Fibroblast of lung (primary cell): ENCODE results near the gene ELOVL1. TPM values are rescaled to one million over a fixed set of nuclear protein-coding genes. Genes with fewer than 3 reads are reported as not detected.
A peak's percentile ranks its signal among the peaks of the same experiment; 100 is the strongest.

Experiments
- DNase-seq, 2 donors: peaks; one replicate each; pipeline versions ENCODE4 v3.0.0 to v3.0.0-alpha.2; 2010; ENCODE audit warnings: low read depth in 2 of 2
- H2AFZ ChIP-seq: 2 replicates; pipeline ENCODE4 v1.5.1; 2012; ENCODE audit warnings: low read length, control low read depth, inconsistent platforms
- H3K27ac ChIP-seq: 2 replicates; pipeline ENCODE4 v1.5.1; 2011; ENCODE audit warnings: low read length, control low read depth; ENCODE audit not compliant: insufficient read depth
- H3K27me3 ChIP-seq: 2 replicates; pipeline ENCODE4 v1.5.1; 2011; ENCODE audit warnings: mild to moderate bottlenecking, low read length; ENCODE audit not compliant: control insufficient read depth, insufficient read depth
- H3K36me3 ChIP-seq: 2 replicates; pipeline ENCODE4 v1.5.1; 2011; ENCODE audit warnings: low read length; ENCODE audit not compliant: control insufficient read depth, insufficient read depth
- H3K4me1 ChIP-seq: 2 replicates; pipeline ENCODE4 v1.5.1; 2011; ENCODE audit warnings: low read length; ENCODE audit not compliant: control insufficient read depth, insufficient read depth; ENCODE audit errors: extremely low read depth
- H3K4me2 ChIP-seq: 2 replicates; pipeline ENCODE4 v1.5.1; 2011; ENCODE audit warnings: low read length, control low read depth; ENCODE audit not compliant: insufficient read depth; ENCODE audit errors: extremely low read depth
- H3K4me3 ChIP-seq, 4 experiments: fragments of 200-600 bp in 1 of 4; sonication (generic) in 1 of 4; replicated peaks in 1 of 4; 2 replicates each; pipeline ENCODE4 v1.5.1; 2011 to 2016; ENCODE audit warnings: low read length in 4 of 4, low read depth in 3 of 4, mild to moderate bottlenecking in 3 of 4, control low read depth in 2 of 4, inconsistent platforms in 1 of 4, mixed read lengths in 1 of 4; ENCODE audit not compliant: insufficient read depth in 1 of 4; ENCODE audit errors: control extremely low read depth in 1 of 4
- H3K79me2 ChIP-seq: 2 replicates; pipeline ENCODE4 v1.5.1; 2012; ENCODE audit warnings: mild to moderate bottlenecking, low read length, inconsistent platforms; ENCODE audit not compliant: control insufficient read depth, insufficient read depth
- H3K9ac ChIP-seq: 2 replicates; pipeline ENCODE4 v1.5.1; 2011; ENCODE audit warnings: mild to moderate bottlenecking, low read length, control low read depth; ENCODE audit not compliant: insufficient read depth
- H3K9me3 ChIP-seq: 2 replicates; pipeline ENCODE4 v1.5.1; 2012; ENCODE audit warnings: low read depth, low read length; ENCODE audit not compliant: control insufficient read depth, insufficient read depth
- H4K20me1 ChIP-seq: 2 replicates; pipeline ENCODE4 v1.5.1; 2011; ENCODE audit warnings: low read length; ENCODE audit not compliant: control insufficient read depth, insufficient read depth; ENCODE audit errors: extremely low read depth
- EZH2 ChIP-seq: IDR thresholded peaks from 2 replicates; pipeline ENCODE4 v1.5.1; 2012; ENCODE audit warnings: low read length, control low read depth, mild to moderate bottlenecking; ENCODE audit errors: missing control alignments
- polyA plus RNA-seq, 2 donors: library from polyadenylated mRNA; depleted of rRNA in 1 of 2; stranded (reverse) in 1 of 2; unstranded in 1 of 2; fragments of >200 nt; gene quantifications; 2 replicates each; pipeline ENCODE4 v1.2.1, GENCODE V29; 2011 to 2012; ENCODE audit warnings: missing spikeins in 1 of 2
- total RNA-seq: library from RNA; depleted of rRNA; stranded (reverse); fragments of >200 nt; gene quantifications from 2 replicates; pipeline ENCODE4 v1.2.1, GENCODE V29; 2014
- TF ChIP-seq, protein P1 (sequence below), 2 donors: IDR thresholded peaks in 1 of 2; conservative IDR thresholded peaks in 1 of 2; 1 replicate in 1 of 2; 2 replicates in 1 of 2; pipeline ENCODE4 v1.5.1; 2011 to 2012; ENCODE audit warnings: low read length in 2 of 2, control low read depth in 1 of 2, inconsistent platforms in 1 of 2, low read depth in 1 of 2, mild to moderate bottlenecking in 1 of 2

The ELOVL1 gene
- total and polyA plus RNA-seq, 2 donors (not counting 1 experiment from before 2014, with no cell fraction given), result 65.2 to 172 TPM

GRCh38 chr1:43382027-43382779, 14.4 kb upstream of the ELOVL1 start:
- H3K27ac ChIP-seq, result no peak overlapping the region
- H2AFZ ChIP-seq, result no peak overlapping the region
- no peaks in the 10 kb centered on the region for H3K9me3 ChIP-seq
- no peak overlapping the region for H3K4me3 ChIP-seq
- peaks cover 5% of the 10 kb centered on the region for H3K79me2 ChIP-seq
- no peaks in the 10 kb centered on the region for H3K4me1 ChIP-seq
- peak in 1 of 2 donors; percentile 46 for DNase-seq
- no peaks in the 10 kb centered on the region for H3K27me3 ChIP-seq
- H3K9ac ChIP-seq, result no peak overlapping the region
- no peaks in the 10 kb centered on the region for H4K20me1 ChIP-seq
- no peak for TF ChIP-seq EZH2
- TF ChIP-seq, protein P1, sequence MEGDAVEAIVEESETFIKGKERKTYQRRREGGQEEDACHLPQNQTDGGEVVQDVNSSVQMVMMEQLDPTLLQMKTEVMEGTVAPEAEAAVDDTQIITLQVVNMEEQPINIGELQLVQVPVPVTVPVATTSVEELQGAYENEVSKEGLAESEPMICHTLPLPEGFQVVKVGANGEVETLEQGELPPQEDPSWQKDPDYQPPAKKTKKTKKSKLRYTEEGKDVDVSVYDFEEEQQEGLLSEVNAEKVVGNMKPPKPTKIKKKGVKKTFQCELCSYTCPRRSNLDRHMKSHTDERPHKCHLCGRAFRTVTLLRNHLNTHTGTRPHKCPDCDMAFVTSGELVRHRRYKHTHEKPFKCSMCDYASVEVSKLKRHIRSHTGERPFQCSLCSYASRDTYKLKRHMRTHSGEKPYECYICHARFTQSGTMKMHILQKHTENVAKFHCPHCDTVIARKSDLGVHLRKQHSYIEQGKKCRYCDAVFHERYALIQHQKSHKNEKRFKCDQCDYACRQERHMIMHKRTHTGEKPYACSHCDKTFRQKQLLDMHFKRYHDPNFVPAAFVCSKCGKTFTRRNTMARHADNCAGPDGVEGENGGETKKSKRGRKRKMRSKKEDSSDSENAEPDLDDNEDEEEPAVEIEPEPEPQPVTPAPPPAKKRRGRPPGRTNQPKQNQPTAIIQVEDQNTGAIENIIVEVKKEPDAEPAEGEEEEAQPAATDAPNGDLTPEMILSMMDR (conservative IDR thresholded peaks at IDR 0.05 in 1 of 2, IDR thresholded peaks at IDR 0.05 in 1 of 2; ENCODE audit: low read depth in 1 of 2, low read length in 2 of 2), result no peak
- H3K4me2 ChIP-seq, result no peak overlapping the region
- peaks cover 26% of the 10 kb centered on the region for H3K36me3 ChIP-seq

DNA sequence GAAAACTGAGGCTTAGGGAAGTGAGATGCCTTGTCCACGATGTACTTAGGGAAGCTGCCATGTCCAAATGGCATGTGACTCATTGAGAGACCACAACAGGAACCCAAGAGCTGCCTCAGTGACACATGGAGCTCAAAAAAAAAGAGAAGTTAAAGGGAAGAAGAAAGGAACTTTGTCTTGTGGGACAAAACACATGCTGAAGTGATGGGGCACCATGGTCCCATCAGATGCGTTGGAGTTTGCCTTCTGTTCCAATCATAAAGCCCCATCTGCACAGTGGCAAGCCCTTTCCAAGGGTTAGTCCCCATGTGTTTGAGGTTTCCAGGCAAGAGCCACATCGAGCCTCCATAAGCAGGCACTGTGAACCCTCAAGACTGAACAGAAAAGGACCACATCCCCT, 13.8 kb upstream of the ELOVL1 start:
- no peaks in the 10 kb centered on the region for H4K20me1 ChIP-seq
- H3K4me2 ChIP-seq, result no peak overlapping the region
- H3K27ac ChIP-seq, result no peak overlapping the region
- DNase-seq, result no peak
- no peak for TF ChIP-seq EZH2
- TF ChIP-seq, protein P1 (conservative IDR thresholded peaks at IDR 0.05 in 1 of 2, IDR thresholded peaks at IDR 0.05 in 1 of 2; ENCODE audit: low read depth in 1 of 2, low read length in 2 of 2), result no peak
- H3K4me1 ChIP-seq, result no peaks in the 10 kb centered on the region
- H2AFZ ChIP-seq, result no peak overlapping the region
- H3K27me3 ChIP-seq, result no peaks in the 10 kb centered on the region
- H3K9me3 ChIP-seq, result no peaks in the 10 kb centered on the region
- H3K79me2 ChIP-seq, result peaks cover under 1% of the 10 kb centered on the region
- H3K36me3 ChIP-seq, result peaks cover 24% of the 10 kb centered on the region
- no peak overlapping the region for H3K4me3 ChIP-seq
- H3K9ac ChIP-seq, result no peak overlapping the region

DNA sequence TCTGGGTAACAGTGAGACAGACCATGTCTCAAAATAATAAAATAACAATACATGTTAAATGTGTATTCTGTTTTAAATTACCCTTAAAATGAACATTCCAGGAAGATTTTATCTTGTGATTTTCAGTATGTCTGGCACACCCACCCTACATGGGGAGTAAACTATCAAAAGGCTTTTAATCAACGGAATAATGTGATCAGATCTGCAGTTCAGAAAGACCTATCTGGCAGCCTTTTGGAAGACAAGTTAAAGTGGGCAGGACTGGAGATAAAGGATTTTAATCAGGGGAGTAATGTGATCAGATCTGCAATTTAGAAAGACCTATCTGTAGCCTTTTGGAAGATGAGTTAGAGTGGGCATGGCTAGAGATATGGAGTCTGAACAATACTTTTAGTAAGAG, 11.7 kb upstream of the ELOVL1 start:
- Histone ChIP-seq H3K9ac (no peak overlapping the region), H3K4me3 (no peak overlapping the region)

More for the DNA sequence above, 11.7 kb upstream of the ELOVL1 start:
- H3K9me3 ChIP-seq, result no peaks in the 10 kb centered on the region
- H3K36me3 ChIP-seq, result peaks cover 13% of the 10 kb centered on the region
- no peaks in the 10 kb centered on the region for H3K27me3 ChIP-seq
- TF ChIP-seq, protein P1 (conservative IDR thresholded peaks at IDR 0.05 in 1 of 2, IDR thresholded peaks at IDR 0.05 in 1 of 2; ENCODE audit: low read depth in 1 of 2, low read length in 2 of 2), result no peak
- no peak for TF ChIP-seq EZH2
- H3K27ac ChIP-seq, result no peak overlapping the region
- no peaks in the 10 kb centered on the region for H4K20me1 ChIP-seq
- no peaks in the 10 kb centered on the region for H3K79me2 ChIP-seq
- no peak overlapping the region for H2AFZ ChIP-seq
- no peaks in the 10 kb centered on the region for H3K4me1 ChIP-seq
- no peak for DNase-seq
- no peak overlapping the region for H3K4me2 ChIP-seq
